IPS-20b (cell line): Measurements from ENCODE around the gene ENHO.

ENCODE experiments used
- H3K27ac ChIP-seq: one replicate; pipeline ENCODE4 v1.5.1; 2013; ENCODE audit warnings: low read length
- H3K27me3 ChIP-seq: 2 replicates; pipeline ENCODE4 v1.6.1; 2013; ENCODE audit warnings: mild to moderate bottlenecking, low read length, inconsistent platforms; ENCODE audit not compliant: insufficient read depth
- H3K36me3 ChIP-seq: 2 replicates; pipeline ENCODE4 v1.6.1; 2013; ENCODE audit warnings: low read depth, mild to moderate bottlenecking, inconsistent platforms, low read length, moderate library complexity; ENCODE audit not compliant: insufficient read depth
- H3K4me1 ChIP-seq: 2 replicates; pipeline ENCODE4 v1.6.1; 2013; ENCODE audit warnings: mild to moderate bottlenecking, control low read depth, inconsistent platforms, low read length, moderate library complexity; ENCODE audit not compliant: insufficient read depth
- H3K4me3 ChIP-seq: 2 replicates; pipeline ENCODE4 v1.5.1; 2013; ENCODE audit warnings: mild to moderate bottlenecking, low read length, inconsistent platforms
- H3K9ac ChIP-seq: 2 replicates; pipeline ENCODE4 v1.6.1; 2013; ENCODE audit warnings: low read depth, mild to moderate bottlenecking, inconsistent platforms, low read length, moderate library complexity
- H3K9me3 ChIP-seq: 2 replicates; pipeline ENCODE4 v1.6.1; 2013; ENCODE audit warnings: mild to moderate bottlenecking, low read depth, low read length, inconsistent platforms; ENCODE audit not compliant: insufficient read depth

The ENHO gene

DNA sequence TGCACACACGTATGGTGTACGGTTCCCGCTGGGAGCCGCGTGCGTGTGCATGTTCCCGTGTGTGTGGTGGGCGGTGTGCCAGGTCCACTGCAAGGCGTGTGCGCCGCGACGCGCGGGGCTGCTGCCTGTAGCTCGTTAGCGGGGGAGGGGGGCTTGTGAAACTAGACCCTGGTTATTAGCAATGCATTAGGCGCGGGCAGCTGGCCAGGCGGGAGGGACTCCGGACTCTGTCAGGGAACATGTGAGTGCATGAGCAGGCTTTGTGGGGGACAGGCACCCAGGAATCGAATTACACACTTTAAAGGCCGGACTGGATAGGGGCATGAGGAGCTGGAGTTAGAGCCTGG lies 32.2 kb upstream of the ENHO start:
- no peak overlapping the region for H3K27ac ChIP-seq
- H3K36me3 ChIP-seq = no peaks in the 10 kb centered on the region
- H3K9me3 ChIP-seq = no peaks in the 10 kb centered on the region
- H3K9ac ChIP-seq = no peak overlapping the region
- H3K4me3 ChIP-seq = no peak overlapping the region
- H3K4me1 ChIP-seq = peaks cover 9% of the 10 kb centered on the region; the same call in 1 of the 2 replicates
- H3K27me3 ChIP-seq = no peaks in the 10 kb centered on the region

DNA sequence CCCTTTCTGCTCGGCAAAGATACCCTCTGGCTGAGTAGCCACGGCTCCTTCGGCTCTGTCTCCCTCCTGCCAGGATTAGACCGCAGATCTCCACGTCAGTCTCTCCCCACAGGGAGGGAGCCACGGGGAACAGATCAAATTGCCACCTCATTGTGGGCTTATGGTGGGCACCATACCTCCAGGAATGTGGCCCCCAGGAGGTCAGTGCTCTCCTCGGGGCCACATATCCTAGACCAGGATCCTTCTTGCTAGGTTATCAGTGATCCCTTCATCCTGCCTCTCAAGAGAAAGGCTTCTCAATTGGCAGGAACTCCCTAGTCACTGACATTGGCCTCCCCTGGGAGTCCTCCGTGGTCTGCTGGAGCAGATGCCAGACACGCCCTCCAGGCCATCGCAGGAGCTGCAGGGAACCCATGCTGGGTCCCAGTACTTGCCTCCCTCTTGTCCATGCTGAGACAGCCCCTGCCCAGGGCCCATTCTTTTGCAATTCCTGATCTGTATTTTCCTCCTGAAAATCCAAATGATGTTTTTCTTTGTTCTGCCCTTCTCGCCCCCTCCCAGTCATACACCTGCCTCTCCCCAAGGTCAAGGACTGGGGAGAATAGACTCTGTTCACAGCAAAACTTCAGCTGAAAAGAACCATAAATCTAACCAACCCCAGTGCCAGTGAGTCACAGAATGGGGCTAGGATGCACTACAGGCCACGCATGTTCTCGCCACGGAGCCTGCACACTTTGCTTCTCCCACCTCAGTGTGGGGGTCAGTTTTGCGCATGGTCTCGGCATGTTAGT lies 31.6 kb upstream of the ENHO start:
- H3K27me3 ChIP-seq = no peaks in the 10 kb centered on the region
- H3K36me3 ChIP-seq = no peaks in the 10 kb centered on the region
- no peak overlapping the region for H3K9ac ChIP-seq
- H3K4me3 ChIP-seq = no peak overlapping the region
- no peak overlapping the region for H3K27ac ChIP-seq
- no peaks in the 10 kb centered on the region for H3K9me3 ChIP-seq
- peaks cover 9% of the 10 kb centered on the region; the same call in 1 of the 2 replicates for H3K4me1 ChIP-seq

- Histone ChIP-seq H3K27me3 (no peaks in the 10 kb centered on the region), H3K4me1 (peaks cover 9% of the 10 kb centered on the region; the same call in 1 of the 2 replicates), H3K27ac (no peak overlapping the region), H3K9me3 (no peaks in the 10 kb centered on the region), H3K4me3 (no peak overlapping the region), H3K36me3 (no peaks in the 10 kb centered on the region), H3K9ac (no peak overlapping the region)
Measured at GRCh38 chr9:34553511-34554021, 30.8 kb upstream of the ENHO start.

- Histone ChIP-seq H3K4me3 (no peak overlapping the region), H3K36me3 (no peaks in the 10 kb centered on the region), H3K4me1 (peaks cover 9% of the 10 kb centered on the region; the same call in 1 of the 2 replicates), H3K27ac (no peak overlapping the region), H3K27me3 (0 out of 2 replicates have a peak, but pooled peaks cover 4% of the 10 kb centered on the region), H3K9ac (no peak overlapping the region), H3K9me3 (no peaks in the 10 kb centered on the region)
Measured at GRCh38 chr9:34552986-34553385, 30.2 kb upstream of the ENHO start.

DNA sequence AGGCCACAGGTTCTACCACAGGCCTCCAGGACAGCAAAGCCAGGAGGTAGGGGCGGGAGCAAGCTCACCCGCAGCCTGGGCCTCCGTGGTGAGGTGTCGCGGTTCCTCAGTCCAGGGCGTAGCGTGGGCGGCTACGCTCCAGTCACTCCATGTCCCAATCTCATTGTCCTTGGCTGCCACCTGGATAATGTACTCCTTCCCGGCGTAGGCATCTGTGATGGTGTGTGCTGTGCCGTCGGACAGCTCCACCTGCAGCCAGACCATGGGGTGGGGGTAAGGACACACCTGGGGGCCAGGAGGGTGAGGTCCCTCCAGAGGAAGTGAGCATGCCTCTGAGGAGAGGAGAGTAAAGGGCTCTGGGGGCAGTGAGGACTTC lies 29.8 kb upstream of the ENHO start:
- 0 out of 2 replicates have a peak, but pooled peaks cover 4% of the 10 kb centered on the region for H3K27me3 ChIP-seq
- H3K27ac ChIP-seq = no peak overlapping the region
- no peaks in the 10 kb centered on the region for H3K9me3 ChIP-seq

GRCh38 chr9:34551751-34552605 lies 29.2 kb upstream of the ENHO start:
- Histone ChIP-seq H3K9ac (no peak overlapping the region), H3K27ac (no peak overlapping the region), H3K27me3 (0 out of 2 replicates have a peak, but pooled peaks cover 4% of the 10 kb centered on the region), H3K4me3 (no peak overlapping the region), H3K36me3 (no peaks in the 10 kb centered on the region), H3K4me1 (peaks cover 9% of the 10 kb centered on the region; the same call in 1 of the 2 replicates), H3K9me3 (no peaks in the 10 kb centered on the region)

More for the DNA sequence above, 29.8 kb upstream of the ENHO start:
- Histone ChIP-seq H3K9ac (no peak overlapping the region), H3K36me3 (no peaks in the 10 kb centered on the region), H3K4me1 (peaks cover 9% of the 10 kb centered on the region; the same call in 1 of the 2 replicates), H3K4me3 (no peak overlapping the region)

DNA sequence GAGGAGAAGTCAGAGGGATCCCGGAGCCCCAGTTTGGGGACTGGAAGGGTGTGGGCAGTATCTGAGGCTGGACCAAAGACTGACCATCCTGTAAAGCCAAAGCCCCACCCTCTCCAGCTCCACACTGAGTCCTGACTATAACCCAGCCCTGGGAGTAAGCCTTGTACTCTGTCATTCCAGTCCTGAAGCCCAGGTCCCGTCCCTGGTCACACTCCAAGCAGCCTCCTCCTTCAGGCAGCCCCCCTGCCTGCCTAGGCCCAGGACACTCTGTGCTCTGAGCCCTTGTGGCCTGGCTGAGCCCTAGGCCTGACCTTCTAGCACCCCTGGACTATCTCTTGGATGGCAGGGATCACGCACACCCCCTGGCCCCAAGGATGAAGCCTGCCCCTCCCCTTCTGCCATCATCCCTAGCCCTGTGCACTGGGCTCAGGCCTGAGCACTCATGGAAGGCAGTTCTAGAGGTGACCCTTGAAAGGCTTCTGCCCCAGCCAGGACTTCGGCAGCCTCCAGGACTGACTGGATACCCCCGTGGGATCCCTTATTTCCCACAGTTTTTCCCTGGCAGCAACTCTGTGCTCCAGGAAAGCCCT lies 28.0 kb upstream of the ENHO start:
- Histone ChIP-seq H3K9me3 (no peaks in the 10 kb centered on the region), H3K27me3 (0 out of 2 replicates have a peak, but pooled peaks cover 4% of the 10 kb centered on the region), H3K4me1 (peaks cover 9% of the 10 kb centered on the region; the same call in 1 of the 2 replicates), H3K9ac (no peak overlapping the region), H3K36me3 (no peaks in the 10 kb centered on the region), H3K27ac (no peak overlapping the region), H3K4me3 (no peak overlapping the region)

DNA sequence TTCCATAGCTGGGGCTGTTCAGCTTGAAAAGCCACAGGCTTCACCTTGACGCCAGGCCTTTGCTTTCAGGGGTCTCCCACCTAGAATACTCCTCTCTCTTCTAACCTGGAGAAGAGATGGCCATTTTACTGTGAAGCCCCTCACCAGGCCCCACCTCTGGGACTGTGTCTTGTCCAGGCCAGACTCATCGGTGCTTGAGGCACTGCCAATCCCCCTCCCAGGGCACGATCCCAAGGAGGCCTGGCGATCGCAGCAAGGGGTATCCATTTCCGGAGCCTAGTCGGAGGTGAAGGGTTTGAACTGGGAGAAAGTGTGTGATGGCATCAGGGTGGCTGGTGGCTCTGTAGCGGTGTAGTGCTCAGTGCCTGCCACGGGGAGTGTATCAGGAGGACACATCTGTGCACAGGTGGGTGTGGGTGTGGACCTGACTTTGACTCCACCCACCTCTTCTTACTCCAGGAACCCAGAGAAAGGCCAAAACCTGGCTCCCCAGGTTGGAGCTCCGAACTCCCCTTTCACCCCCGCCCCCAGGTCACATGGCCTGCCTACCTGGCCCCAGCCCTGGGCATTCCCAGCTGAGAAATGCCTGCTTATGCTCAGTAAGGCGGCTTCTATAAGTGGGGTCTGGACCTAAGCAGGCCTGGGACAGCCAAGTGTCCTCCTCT lies 27.4 kb upstream of the ENHO start:
- H3K9ac ChIP-seq = no peak overlapping the region
- no peaks in the 10 kb centered on the region for H3K36me3 ChIP-seq
- no peak overlapping the region for H3K4me3 ChIP-seq
- H3K9me3 ChIP-seq = no peaks in the 10 kb centered on the region
- H3K27me3 ChIP-seq = 0 out of 2 replicates have a peak, but pooled peaks cover 4% of the 10 kb centered on the region
- H3K4me1 ChIP-seq = peaks cover 4% of the 10 kb centered on the region; the same call in 1 of the 2 replicates
- no peak overlapping the region for H3K27ac ChIP-seq

GRCh38 chr9:34549407-34549732 lies 26.6 kb upstream of the ENHO start:
- Histone ChIP-seq H3K36me3 (no peaks in the 10 kb centered on the region), H3K27me3 (0 out of 2 replicates have a peak, but pooled peaks cover 4% of the 10 kb centered on the region), H3K9me3 (no peaks in the 10 kb centered on the region), H3K27ac (no peak overlapping the region), H3K9ac (no peak overlapping the region), H3K4me1 (no peaks in the 10 kb centered on the region), H3K4me3 (no peak overlapping the region)

GRCh38 chr9:34547960-34548611 lies 25.3 kb upstream of the ENHO start:
- Histone ChIP-seq H3K27me3 (0 out of 2 replicates have a peak, but pooled peaks cover 4% of the 10 kb centered on the region), H3K4me1 (no peaks in the 10 kb centered on the region), H3K27ac (no peak overlapping the region), H3K9me3 (no peaks in the 10 kb centered on the region), H3K4me3 (no peak overlapping the region), H3K36me3 (no peaks in the 10 kb centered on the region), H3K9ac (no peak overlapping the region)
